ENCODE measurements around the gene TUFM. TPM values are rescaled to one million over a fixed set of nuclear protein-coding genes. Genes with fewer than 3 reads are reported as not detected.

The TUFM gene
- total and polyA plus RNA-seq, 2 experiments from 2014 or later, result 192 to 248 TPM

DNA sequence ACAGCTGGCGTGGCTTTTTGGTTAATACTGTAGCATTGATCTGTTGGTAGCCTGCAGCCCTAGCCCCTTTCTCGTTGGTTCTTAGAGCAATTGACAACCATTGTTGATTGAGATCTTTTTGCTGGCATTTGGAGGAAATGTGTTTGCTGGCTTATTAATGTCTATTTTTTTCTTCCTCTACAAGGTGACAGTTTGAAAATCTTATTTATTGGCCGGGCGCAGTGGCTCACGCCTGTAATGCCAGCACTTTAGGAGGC lies 21.5 kb downstream of the TUFM start:
- Histone ChIP-seq H3K9me2 (ENCODE audit: insufficient read depth) (no peaks in the 10 kb centered on the region), H3K4me2 (peak overlapping the region; percentile 94), H3K4me1 (ENCODE audit: insufficient read depth) (peaks cover 26% of the 10 kb centered on the region), H3K4me3 (peak overlapping the region; percentile 95), H4K20me1 (replicated peaks; ENCODE audit: insufficient read depth) (peaks cover 37% of the 10 kb centered on the region), H3K79me2 (replicated peaks; ENCODE audit: insufficient read depth) (peaks cover 62% of the 10 kb centered on the region), H3F3A (replicated peaks; ENCODE audit: low read depth) (peaks cover 25% of the 10 kb centered on the region), H3K27me3 (ENCODE audit: insufficient read depth) (no peaks in the 10 kb centered on the region), H3K27ac (ENCODE audit: low read depth) (peak overlapping the region; percentile 99), H2AFZ (no peak overlapping the region), H3K36me3 (ENCODE audit: insufficient read depth) (peaks cover 47% of the 10 kb centered on the region)
- DNase-seq (ENCODE audit: low spot score), result no peak
- TF ChIP-seq EZH2 (IDR thresholded peaks at IDR 0.05; ENCODE audit: low read depth, unreplicated experiment) (no peak), EZH2phosphoT487 (IDR thresholded peaks at IDR 0.05; ENCODE audit: unreplicated experiment) (no peak), ZNF114 (CRISPR knock-in tag; IDR thresholded peaks at IDR 0.05) (no peak)
- TF ChIP-seq, protein P1, sequence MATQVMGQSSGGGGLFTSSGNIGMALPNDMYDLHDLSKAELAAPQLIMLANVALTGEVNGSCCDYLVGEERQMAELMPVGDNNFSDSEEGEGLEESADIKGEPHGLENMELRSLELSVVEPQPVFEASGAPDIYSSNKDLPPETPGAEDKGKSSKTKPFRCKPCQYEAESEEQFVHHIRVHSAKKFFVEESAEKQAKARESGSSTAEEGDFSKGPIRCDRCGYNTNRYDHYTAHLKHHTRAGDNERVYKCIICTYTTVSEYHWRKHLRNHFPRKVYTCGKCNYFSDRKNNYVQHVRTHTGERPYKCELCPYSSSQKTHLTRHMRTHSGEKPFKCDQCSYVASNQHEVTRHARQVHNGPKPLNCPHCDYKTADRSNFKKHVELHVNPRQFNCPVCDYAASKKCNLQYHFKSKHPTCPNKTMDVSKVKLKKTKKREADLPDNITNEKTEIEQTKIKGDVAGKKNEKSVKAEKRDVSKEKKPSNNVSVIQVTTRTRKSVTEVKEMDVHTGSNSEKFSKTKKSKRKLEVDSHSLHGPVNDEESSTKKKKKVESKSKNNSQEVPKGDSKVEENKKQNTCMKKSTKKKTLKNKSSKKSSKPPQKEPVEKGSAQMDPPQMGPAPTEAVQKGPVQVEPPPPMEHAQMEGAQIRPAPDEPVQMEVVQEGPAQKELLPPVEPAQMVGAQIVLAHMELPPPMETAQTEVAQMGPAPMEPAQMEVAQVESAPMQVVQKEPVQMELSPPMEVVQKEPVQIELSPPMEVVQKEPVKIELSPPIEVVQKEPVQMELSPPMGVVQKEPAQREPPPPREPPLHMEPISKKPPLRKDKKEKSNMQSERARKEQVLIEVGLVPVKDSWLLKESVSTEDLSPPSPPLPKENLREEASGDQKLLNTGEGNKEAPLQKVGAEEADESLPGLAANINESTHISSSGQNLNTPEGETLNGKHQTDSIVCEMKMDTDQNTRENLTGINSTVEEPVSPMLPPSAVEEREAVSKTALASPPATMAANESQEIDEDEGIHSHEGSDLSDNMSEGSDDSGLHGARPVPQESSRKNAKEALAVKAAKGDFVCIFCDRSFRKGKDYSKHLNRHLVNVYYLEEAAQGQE (IDR thresholded peaks at IDR 0.05; ENCODE audit: unreplicated experiment), result no peak
- TF ChIP-seq, protein P2, sequence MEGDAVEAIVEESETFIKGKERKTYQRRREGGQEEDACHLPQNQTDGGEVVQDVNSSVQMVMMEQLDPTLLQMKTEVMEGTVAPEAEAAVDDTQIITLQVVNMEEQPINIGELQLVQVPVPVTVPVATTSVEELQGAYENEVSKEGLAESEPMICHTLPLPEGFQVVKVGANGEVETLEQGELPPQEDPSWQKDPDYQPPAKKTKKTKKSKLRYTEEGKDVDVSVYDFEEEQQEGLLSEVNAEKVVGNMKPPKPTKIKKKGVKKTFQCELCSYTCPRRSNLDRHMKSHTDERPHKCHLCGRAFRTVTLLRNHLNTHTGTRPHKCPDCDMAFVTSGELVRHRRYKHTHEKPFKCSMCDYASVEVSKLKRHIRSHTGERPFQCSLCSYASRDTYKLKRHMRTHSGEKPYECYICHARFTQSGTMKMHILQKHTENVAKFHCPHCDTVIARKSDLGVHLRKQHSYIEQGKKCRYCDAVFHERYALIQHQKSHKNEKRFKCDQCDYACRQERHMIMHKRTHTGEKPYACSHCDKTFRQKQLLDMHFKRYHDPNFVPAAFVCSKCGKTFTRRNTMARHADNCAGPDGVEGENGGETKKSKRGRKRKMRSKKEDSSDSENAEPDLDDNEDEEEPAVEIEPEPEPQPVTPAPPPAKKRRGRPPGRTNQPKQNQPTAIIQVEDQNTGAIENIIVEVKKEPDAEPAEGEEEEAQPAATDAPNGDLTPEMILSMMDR (conservative IDR thresholded peaks at IDR 0.05; ENCODE audit: low read depth in 2 of 2), result no peak
- Mint-ChIP-seq H3K4me3 (peak overlapping the region; percentile 97), H3K4me1 (peaks cover 35% of the 10 kb centered on the region), H3K27me3 (ENCODE audit: insufficient read depth, low read depth, poor library complexity) (peaks cover 18% of the 10 kb centered on the region), H3K9me3 (no peaks in the 10 kb centered on the region), H3K27ac (peak overlapping the region; percentile 99), H3K36me3 (ENCODE audit: low read depth) (peaks cover 65% of the 10 kb centered on the region)
- ATAC-seq, result no peak

DNA sequence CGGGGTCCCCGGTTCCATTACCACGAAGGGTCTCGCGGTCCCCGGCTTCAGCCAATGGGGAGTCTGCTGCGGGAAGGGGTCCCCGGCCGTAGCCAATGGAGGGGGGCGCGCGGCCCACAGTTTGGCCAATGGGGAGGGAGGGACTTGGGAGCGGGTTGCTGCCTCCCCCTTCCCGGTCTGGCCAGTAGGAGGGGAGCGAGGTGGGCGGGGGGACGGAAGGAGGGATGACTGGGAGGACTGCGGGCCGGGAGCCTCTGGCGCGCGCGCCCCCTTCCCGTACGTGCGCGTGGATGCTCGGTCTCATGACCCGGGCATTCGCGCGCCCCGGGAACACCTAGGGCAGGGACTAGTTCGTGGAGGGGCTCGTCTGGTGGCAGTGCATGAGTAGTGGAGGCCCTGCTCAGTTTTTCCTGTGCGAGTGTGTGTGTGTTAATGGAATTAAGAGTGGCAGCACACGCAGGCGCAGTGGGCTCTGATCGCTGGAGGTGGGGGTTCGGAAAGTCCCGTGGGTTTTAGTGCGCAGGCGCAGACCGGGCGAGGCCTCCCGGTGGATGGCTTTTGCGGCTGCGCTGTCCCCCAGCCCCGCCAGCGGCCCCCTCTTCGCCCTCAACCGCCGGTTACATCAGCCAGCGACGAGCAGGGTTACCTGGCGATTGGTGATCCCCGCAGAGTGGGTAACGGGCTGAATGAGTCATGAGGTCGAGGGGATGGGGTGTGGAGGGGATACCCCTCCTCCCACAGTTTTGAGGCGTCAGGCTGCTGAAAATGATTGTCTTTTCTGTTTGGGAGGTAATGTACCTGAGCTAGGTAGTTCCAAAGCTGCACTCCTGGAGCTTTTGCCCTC lies 22.1 kb downstream of the TUFM start:
- ATAC-seq, result peak; percentile 84
- H3K4me1 Mint-ChIP-seq, result peaks cover 35% of the 10 kb centered on the region
- H3K36me3 Mint-ChIP-seq (ENCODE audit: low read depth), result peaks cover 61% of the 10 kb centered on the region

More for the DNA sequence above, 22.1 kb downstream of the TUFM start:
- Histone ChIP-seq H3K27ac (ENCODE audit: low read depth) (peak overlapping the region; percentile 99), H3K4me3 (peak overlapping the region; percentile 95), H2AFZ (0 out of 2 replicates have a peak overlapping the region, but pooled peaks have one; percentile 66), H3K79me2 (replicated peaks; ENCODE audit: insufficient read depth) (peaks cover 56% of the 10 kb centered on the region), H3K4me2 (peak overlapping the region; percentile 95), H3K4me1 (ENCODE audit: insufficient read depth) (peaks cover 26% of the 10 kb centered on the region), H3F3A (replicated peaks; ENCODE audit: low read depth) (peaks cover 22% of the 10 kb centered on the region), H3K36me3 (ENCODE audit: insufficient read depth) (peaks cover 41% of the 10 kb centered on the region), H3K9me2 (ENCODE audit: insufficient read depth) (no peaks in the 10 kb centered on the region), H4K20me1 (replicated peaks; ENCODE audit: insufficient read depth) (peaks cover 33% of the 10 kb centered on the region), H3K27me3 (ENCODE audit: insufficient read depth) (no peaks in the 10 kb centered on the region)
- Mint-ChIP-seq H3K4me3 (peak overlapping the region; percentile 97), H3K27ac (peak overlapping the region; percentile 99), H3K9me3 (no peaks in the 10 kb centered on the region), H3K27me3 (ENCODE audit: insufficient read depth, low read depth, poor library complexity) (peaks cover 18% of the 10 kb centered on the region)
- TF ChIP-seq, protein P3, sequence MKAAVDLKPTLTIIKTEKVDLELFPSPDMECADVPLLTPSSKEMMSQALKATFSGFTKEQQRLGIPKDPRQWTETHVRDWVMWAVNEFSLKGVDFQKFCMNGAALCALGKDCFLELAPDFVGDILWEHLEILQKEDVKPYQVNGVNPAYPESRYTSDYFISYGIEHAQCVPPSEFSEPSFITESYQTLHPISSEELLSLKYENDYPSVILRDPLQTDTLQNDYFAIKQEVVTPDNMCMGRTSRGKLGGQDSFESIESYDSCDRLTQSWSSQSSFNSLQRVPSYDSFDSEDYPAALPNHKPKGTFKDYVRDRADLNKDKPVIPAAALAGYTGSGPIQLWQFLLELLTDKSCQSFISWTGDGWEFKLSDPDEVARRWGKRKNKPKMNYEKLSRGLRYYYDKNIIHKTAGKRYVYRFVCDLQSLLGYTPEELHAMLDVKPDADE (IDR thresholded peaks at IDR 0.05), result 0 out of 2 replicates have a peak, but pooled peaks have one; percentile 4
- TF ChIP-seq CREB1 (CRISPR knock-in tag; IDR thresholded peaks at IDR 0.05; ENCODE audit: low read depth), result peak; percentile 47; the same call in 1 of the 2 replicates
- TF ChIP-seq, protein P2 (conservative IDR thresholded peaks at IDR 0.05; ENCODE audit: low read depth in 2 of 2), result peak in 1 of 2 experiments; percentile 11; a peak in 1 of 4 replicates
- TF ChIP-seq POLR2AphosphoS5 (IDR thresholded peaks at IDR 0.05; ENCODE audit: low read depth), result peak; percentile 62
- no peak for TF ChIP-seq ZNF331 (CRISPR knock-in tag; IDR thresholded peaks at IDR 0.05; ENCODE audit: low read depth)
- peak; percentile 98 for DNase-seq (ENCODE audit: low spot score)
